ENCODE measurements around the gene ZFPM1.

GRCh38 chr16:88426018-88426417 is 27.1 kb upstream of the ZFPM1 start:
- TF ChIP-seq CTCF (IDR thresholded peaks at IDR 0.05) (no peak), POLR2A (IDR thresholded peaks at IDR 0.05) (no peak), POLR2AphosphoS5 (IDR thresholded peaks at IDR 0.05) (no peak)
